ENCODE data around the gene PLEKHA6.
A peak's percentile ranks its signal among the peaks of the same experiment; 100 is the strongest.
"Not testable (repeated sequence)": the region's sequence is repeated elsewhere in the genome, so short reads cannot be mapped to it uniquely, and the experiment has no call there.

The PLEKHA6 gene

DNA sequence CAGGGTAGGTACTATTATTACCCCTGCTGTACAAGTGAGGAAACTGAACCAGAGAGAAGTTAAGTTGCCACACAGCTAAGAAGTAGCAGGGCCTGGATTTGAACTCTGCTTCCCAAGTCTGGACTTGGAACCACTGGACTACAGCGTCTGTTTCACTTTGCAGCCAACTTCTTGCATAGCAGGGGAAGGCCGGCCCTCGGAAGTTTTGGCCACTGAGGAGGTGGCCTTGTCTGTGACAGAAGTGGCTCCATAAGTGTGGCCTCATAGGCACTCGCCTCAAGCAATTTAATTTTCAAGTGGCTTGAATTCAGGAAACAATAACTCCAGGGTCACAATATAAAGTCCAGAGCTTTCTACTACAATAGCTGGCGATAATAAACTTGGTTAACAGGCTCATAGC is 41.4 kb downstream of the PLEKHA6 start:
- H3K4me3 ChIP-seq (ENCODE audit: low read depth, low read length): no peak overlapping the region

DNA sequence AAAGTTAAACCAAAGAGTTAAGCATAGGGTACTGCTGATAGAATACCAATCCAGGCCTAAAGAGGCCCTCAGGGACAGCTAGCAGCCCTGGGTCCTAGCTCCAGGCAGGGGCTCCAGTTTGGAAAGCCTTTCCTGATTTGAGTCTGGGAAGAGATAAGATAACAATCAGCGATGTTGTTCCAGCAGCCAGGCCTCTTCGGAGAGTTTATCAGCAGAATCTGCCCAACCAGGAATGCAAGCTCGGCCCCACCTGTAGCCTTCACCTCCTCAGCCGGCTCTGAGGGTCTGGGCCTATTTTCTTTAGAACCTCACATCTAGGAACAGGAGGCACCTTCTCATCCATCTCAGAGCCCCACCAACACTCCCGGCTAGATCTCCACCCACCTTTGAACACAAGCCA is 42.6 kb downstream of the PLEKHA6 start:
- DNase-seq (ENCODE audit: low read depth): no peak
- TF ChIP-seq, protein P1, sequence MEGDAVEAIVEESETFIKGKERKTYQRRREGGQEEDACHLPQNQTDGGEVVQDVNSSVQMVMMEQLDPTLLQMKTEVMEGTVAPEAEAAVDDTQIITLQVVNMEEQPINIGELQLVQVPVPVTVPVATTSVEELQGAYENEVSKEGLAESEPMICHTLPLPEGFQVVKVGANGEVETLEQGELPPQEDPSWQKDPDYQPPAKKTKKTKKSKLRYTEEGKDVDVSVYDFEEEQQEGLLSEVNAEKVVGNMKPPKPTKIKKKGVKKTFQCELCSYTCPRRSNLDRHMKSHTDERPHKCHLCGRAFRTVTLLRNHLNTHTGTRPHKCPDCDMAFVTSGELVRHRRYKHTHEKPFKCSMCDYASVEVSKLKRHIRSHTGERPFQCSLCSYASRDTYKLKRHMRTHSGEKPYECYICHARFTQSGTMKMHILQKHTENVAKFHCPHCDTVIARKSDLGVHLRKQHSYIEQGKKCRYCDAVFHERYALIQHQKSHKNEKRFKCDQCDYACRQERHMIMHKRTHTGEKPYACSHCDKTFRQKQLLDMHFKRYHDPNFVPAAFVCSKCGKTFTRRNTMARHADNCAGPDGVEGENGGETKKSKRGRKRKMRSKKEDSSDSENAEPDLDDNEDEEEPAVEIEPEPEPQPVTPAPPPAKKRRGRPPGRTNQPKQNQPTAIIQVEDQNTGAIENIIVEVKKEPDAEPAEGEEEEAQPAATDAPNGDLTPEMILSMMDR (IDR thresholded peaks at IDR 0.05; ENCODE audit: control insufficient read depth, extremely low read depth, insufficient read depth): no peak
- H3K4me3 ChIP-seq (ENCODE audit: low read depth, low read length): no peak overlapping the region

More for the DNA sequence above, 41.4 kb downstream of the PLEKHA6 start:
- TF ChIP-seq, protein P1 (IDR thresholded peaks at IDR 0.05; ENCODE audit: control insufficient read depth, extremely low read depth, insufficient read depth): no peak
- DNase-seq (ENCODE audit: low read depth): no peak

DNA sequence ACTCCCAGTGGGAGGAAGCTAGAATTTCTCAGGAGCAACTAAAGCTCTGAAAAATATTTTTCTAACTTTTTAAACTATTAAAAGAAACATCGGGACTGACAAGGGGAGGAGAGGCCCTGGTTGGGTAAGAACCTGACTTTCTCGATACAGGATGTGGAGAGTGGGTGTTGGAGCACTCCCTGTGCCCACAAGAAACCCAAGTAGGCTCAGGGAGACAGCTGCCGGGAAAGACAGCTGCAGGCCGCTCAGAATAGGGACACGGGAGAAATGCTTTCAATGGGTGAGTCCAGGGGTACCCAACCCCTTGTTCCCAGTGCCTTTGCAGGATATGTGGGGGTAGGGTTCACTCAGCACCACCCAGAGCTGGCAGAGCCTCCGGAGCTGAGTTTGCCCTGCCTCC is 43.6 kb downstream of the PLEKHA6 start:
- TF ChIP-seq, protein P1 (IDR thresholded peaks at IDR 0.05; ENCODE audit: control insufficient read depth, extremely low read depth, insufficient read depth): no peak
- H3K4me3 ChIP-seq (ENCODE audit: low read depth, low read length): no peak overlapping the region
- no peak for DNase-seq (ENCODE audit: low read depth)

DNA sequence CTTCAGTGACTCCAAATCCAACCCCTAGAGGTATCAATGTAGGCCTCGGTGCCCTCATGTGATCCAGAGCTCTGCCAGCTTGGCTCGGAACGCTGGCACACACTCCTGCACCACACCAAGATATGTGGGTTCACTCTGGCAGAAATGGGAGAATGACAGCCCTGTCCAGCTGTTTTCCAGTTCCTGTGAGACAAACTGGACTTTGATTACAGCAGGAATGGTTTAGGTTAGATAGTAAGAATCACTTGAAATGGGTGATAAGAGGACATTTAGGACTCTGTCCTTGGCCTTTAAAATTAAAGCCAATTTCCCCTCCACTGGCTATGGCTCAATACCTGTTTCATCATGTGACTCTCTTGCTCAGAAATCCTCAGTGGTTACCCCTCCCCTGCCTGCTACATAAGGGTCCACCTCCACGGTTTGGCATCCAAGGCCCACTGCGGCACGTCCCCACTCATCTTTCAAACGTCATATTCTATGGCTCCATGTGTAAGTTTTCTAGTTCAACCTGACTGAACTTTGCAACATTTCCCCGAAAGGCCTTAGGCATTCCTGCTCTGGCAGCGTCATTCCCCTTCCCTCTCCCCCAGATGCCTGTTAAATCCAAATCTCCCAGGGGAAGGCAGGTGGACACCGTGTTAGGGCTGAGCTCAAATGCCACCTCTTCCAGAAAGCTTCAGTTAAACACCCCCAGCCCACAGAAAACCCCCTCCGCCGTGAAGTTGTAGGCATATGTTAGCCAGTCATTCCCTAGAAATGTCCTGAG is 44.7 kb downstream of the PLEKHA6 start:
- TF ChIP-seq, protein P1 (IDR thresholded peaks at IDR 0.05; ENCODE audit: control insufficient read depth, extremely low read depth, insufficient read depth): no peak
- no peak for DNase-seq (ENCODE audit: low read depth)
- no peak overlapping the region for H3K4me3 ChIP-seq (ENCODE audit: low read depth, low read length)

DNA sequence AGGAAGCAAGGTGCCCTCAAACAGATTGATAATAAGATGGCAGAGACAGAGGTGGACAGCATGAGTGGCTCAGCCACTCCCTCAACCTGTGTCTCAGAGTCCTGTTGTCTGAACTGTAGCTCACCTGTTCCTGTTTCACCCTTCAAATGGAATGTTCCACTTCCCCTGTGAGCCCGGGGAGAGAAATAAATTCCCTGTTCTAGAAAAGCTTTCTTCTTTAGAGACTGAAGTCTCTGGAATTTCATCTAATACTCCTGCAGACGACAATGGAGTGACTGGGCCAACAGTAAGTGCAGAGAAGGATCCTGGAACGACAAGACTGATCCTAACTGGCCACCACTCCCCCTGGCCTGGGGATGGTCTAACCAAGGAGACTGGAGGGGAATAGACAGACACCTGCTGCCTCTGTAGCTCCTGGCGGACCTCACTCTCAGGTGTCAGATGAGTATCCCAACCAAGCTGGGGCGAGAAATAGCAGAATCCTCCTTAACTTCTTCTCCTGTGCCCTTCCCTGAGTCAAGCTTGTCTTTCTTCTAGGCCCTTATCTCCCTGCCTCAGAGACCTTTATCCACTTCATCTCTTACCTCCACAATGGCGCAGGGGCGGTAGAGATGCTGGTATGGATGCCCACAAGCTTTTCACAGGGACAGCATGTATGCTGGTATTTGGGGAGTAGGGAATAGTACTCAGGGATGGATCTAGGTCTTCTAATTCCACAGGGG is 45.4 kb downstream of the PLEKHA6 start:
- TF ChIP-seq, protein P1 (IDR thresholded peaks at IDR 0.05; ENCODE audit: control insufficient read depth, extremely low read depth, insufficient read depth): no peak
- DNase-seq (ENCODE audit: low read depth): peak; percentile 18
- H3K4me3 ChIP-seq (ENCODE audit: low read depth, low read length): peak overlapping the region; percentile 24; the same call in 1 of the 2 replicates

DNA sequence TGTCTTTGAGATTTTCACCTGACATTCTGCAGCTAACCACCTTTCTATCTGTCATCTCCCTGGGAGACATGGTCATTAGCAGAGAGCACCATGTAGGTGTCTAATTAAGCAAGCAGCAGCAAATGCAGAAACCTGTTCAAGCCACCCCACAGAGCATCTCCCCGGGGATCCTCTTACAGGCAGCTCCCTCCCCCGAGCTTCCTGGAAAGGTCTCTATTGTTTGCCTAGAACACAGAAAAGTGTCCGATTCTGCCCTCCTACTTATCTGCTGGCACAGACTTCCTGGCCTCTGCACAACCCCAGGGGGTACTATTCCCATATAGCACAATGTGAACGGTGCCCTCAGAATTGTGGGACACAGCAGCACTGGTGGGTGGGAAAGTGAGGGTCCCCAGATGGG is 46.1 kb downstream of the PLEKHA6 start:
- DNase-seq (ENCODE audit: low read depth): no peak
- peak overlapping the region; percentile 24; the same call in 1 of the 2 replicates for H3K4me3 ChIP-seq (ENCODE audit: low read depth, low read length)
- TF ChIP-seq, protein P1 (IDR thresholded peaks at IDR 0.05; ENCODE audit: control insufficient read depth, extremely low read depth, insufficient read depth): no peak

DNA sequence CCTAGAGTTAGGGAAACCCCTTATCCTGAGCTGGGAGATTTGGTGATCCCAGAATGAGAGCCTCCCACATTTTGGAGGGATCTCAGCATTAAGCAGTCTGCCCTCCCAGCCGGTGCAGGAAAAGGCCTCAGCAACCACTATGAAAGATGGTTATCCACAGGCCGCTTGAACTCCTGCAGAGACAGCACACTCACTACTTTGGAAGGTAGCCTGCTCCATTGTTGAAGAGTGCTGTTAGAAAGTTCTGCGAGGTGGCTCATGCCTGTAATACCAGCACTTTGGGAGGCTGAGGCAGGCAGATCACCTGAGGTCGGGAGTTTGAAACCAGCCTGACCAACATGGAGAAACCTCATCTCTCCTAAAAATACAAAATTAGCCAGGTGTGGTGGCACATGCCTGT is 48.8 kb downstream of the PLEKHA6 start:
- DNase-seq (ENCODE audit: low read depth): not testable (repeated sequence)

More for the DNA sequence above, 48.8 kb downstream of the PLEKHA6 start:
- not testable (repeated sequence) for H3K4me3 ChIP-seq (ENCODE audit: low read depth, low read length)

All from LNCaP clone FGC (cell line).